Thoracic aorta (tissue), 2 donors: Measurements from ENCODE around the gene CD69. TPM values are rescaled to one million over a fixed set of nuclear protein-coding genes. Genes with fewer than 3 reads are reported as not detected.
"Not testable (repeated sequence)": the region's sequence is repeated elsewhere in the genome, so short reads cannot be mapped to it uniquely, and the experiment has no call there.

Source experiments
- ATAC-seq: fragments of 150-250 bp; one replicate; pipeline ENCODE4 v1.8.0; 2017; ENCODE audit warnings: low read depth; ENCODE audit not compliant: insufficient number of reproducible peaks, low FRiP score
- DNase-seq: peaks from one replicate; pipeline ENCODE4 v3.0.0-alpha.2; 2020; ENCODE audit warnings: low spot score
- H3K27ac ChIP-seq, 2 donors: fragments of 200-600 bp; sonication (generic); 1 replicate in 1 of 2; 2 replicates in 1 of 2; pipeline ENCODE4 v1.5.1; 2016; ENCODE audit warnings: mild to moderate bottlenecking in 2 of 2, moderate library complexity in 2 of 2
- H3K27me3 ChIP-seq: fragments of 200-600 bp; sonication (generic); replicated peaks from 2 replicates; pipeline ENCODE4 v1.6.0; 2016; ENCODE audit warnings: mild to moderate bottlenecking; ENCODE audit not compliant: insufficient read depth
- H3K36me3 ChIP-seq: fragments of 200-600 bp; sonication (generic); one replicate; pipeline ENCODE4 v1.5.1; 2016
- H3K4me1 ChIP-seq, 2 donors: fragments of 200-600 bp; sonication (generic); 1 replicate in 1 of 2; 2 replicates in 1 of 2; pipeline versions ENCODE4 v1.5.1 to v1.6.0; 2016; ENCODE audit warnings: low read depth in 2 of 2, mild to moderate bottlenecking in 1 of 2; ENCODE audit not compliant: control insufficient read depth in 1 of 2
- H3K4me3 ChIP-seq: fragments of 200-600 bp; sonication (generic); 2 replicates; pipeline ENCODE4 v1.5.1; 2016; ENCODE audit warnings: mild to moderate bottlenecking
- H3K9me3 ChIP-seq: fragments of 200-600 bp; sonication (generic); 2 replicates; pipeline ENCODE4 v1.5.1; 2016
- CTCF ChIP-seq: fragments of 200-600 bp; sonication (generic); IDR thresholded peaks from one replicate; pipeline ENCODE4 v1.5.1; 2019; ENCODE audit warnings: antibody characterized with exemption
- total RNA-seq, 2 donors: library from RNA; depleted of rRNA; stranded (reverse); fragments of >200 nt; gene quantifications; one replicate each; pipeline versions ENCODE4 v1.1.0 to v1.2.3, GENCODE V29; 2016

CD69 gene
- total RNA-seq, 2 donors from 2014 or later = 5.8 to 40.3 TPM

GRCh38 chr12:9741726-9742125 is 19.0 kb downstream of the CD69 start:
- Histone ChIP-seq H3K27me3 (no peaks in the 10 kb centered on the region), H3K27ac (no peak overlapping the region), H3K4me3 (no peak overlapping the region), H3K9me3 (no peaks in the 10 kb centered on the region), H3K4me1 (no peaks in the 10 kb centered on the region), H3K36me3 (no peaks in the 10 kb centered on the region)
- no peak for TF ChIP-seq CTCF
- no peak for ATAC-seq
- no peak for DNase-seq

- no peak overlapping the region for H3K27ac ChIP-seq
- no peaks in the 10 kb centered on the region for H3K27me3 ChIP-seq
- no peak for TF ChIP-seq CTCF
- H3K4me1 ChIP-seq = no peaks in the 10 kb centered on the region
- ATAC-seq (no peak), DNase-seq (no peak)
- peak overlapping the region; percentile 65 for H3K4me3 ChIP-seq
- no peaks in the 10 kb centered on the region for H3K9me3 ChIP-seq
- H3K36me3 ChIP-seq = no peaks in the 10 kb centered on the region
These were observed 20.5 kb downstream of the CD69 start for GRCh38 chr12:9740106-9740750.

- not testable (repeated sequence) for H3K36me3 ChIP-seq, H3K4me1 ChIP-seq, H3K27ac ChIP-seq, H3K9me3 ChIP-seq, DNase-seq, ATAC-seq, H3K27me3 ChIP-seq
- peak overlapping the region; percentile 65 for H3K4me3 ChIP-seq
These were observed 21.1 kb downstream of the CD69 start for GRCh38 chr12:9739404-9740105.

GRCh38 chr12:9738905-9739304 is 21.8 kb downstream of the CD69 start:
- not testable (repeated sequence) for H3K36me3 ChIP-seq, DNase-seq, ATAC-seq, H3K4me3 ChIP-seq, H3K27ac ChIP-seq, H3K9me3 ChIP-seq, H3K27me3 ChIP-seq, H3K4me1 ChIP-seq

- no peak for TF ChIP-seq CTCF
- DNase-seq (no peak), ATAC-seq (no peak)
- peak overlapping the region in 1 of 2 donors; percentile 47 for H3K27ac ChIP-seq
- no peaks in the 10 kb centered on the region for H3K27me3 ChIP-seq
- no peaks in the 10 kb centered on the region for H3K36me3 ChIP-seq
- H3K4me1 ChIP-seq = no peaks in the 10 kb centered on the region
- H3K9me3 ChIP-seq = no peaks in the 10 kb centered on the region
- no peak overlapping the region for H3K4me3 ChIP-seq
These were observed 23.6 kb downstream of the CD69 start for GRCh38 chr12:9736936-9737705.

- H3K4me1 ChIP-seq = no peaks in the 10 kb centered on the region
- H3K27me3 ChIP-seq = no peaks in the 10 kb centered on the region
- no peak overlapping the region for H3K4me3 ChIP-seq
- ATAC-seq = no peak
- H3K27ac ChIP-seq = no peak overlapping the region
- TF ChIP-seq CTCF = no peak
- DNase-seq = no peak
- H3K9me3 ChIP-seq = no peaks in the 10 kb centered on the region
- no peaks in the 10 kb centered on the region for H3K36me3 ChIP-seq
These were observed 25.1 kb downstream of the CD69 start for GRCh38 chr12:9735601-9736000.
